GM12878 (cell line): ENCODE measurements around the gene ERC2. TPM values are rescaled to one million over a fixed set of nuclear protein-coding genes. Genes with fewer than 3 reads are reported as not detected.

ENCODE experiments used
- ATAC-seq: fragments of 200-7000 bp; cut with Tn5 transposase; 3 replicates; pipeline ENCODE4 v1.9.1; 2020; ENCODE audit warnings: mild to moderate bottlenecking, moderate library complexity
- BruUV-seq: library from RNA; stranded (reverse); fragments of 400-500 nt; replicated peaks from 2 replicates; lab custom pipeline; 2021; lab: Mats Ljungman, UMichigan
- CTCF ChIA-PET: fragments of 300-600 bp; sonication (Branson Sonifier 250); formaldehyde crosslinking; extraction: SDS; loops from one replicate; lab custom pipeline; 2021; ENCODE audit warnings: inconsistent platforms; lab: Yijun Ruan, JAX
- POLR2A ChIA-PET: fragments of 350-600 bp; formaldehyde crosslinking; extraction: SDS; loops from one replicate; lab custom pipeline; 2021; ENCODE audit warnings: inconsistent platforms; lab: Charles Lee
- RAD21 ChIA-PET: fragments of 300-600 bp; sonication (Branson Sonifier 250); formaldehyde crosslinking; loops from one replicate; lab custom pipeline; 2023; ENCODE audit warnings: antibody characterized with exemption; ENCODE audit not compliant: unreplicated experiment; lab: Charles Lee
- SMC1A ChIA-PET: fragments of 300-600 bp; sonication (Branson Sonifier 250); formaldehyde crosslinking; loops from one replicate; lab custom pipeline; 2023; ENCODE audit not compliant: unreplicated experiment, uncharacterized antibody; lab: Charles Lee
- DNase-seq: peaks from one replicate; pipeline ENCODE4 v3.0.0-alpha.2; 2011; ENCODE audit warnings: low read depth, low spot score
- FAIRE-seq: peaks from 3 replicates; lab custom pipeline; 2011; peaks lifted over from hg19 to GRCh38; lab: Jason Lieb, UNC
- H2AFZ ChIP-seq: 2 replicates; pipeline ENCODE4 v1.6.0; 2011; ENCODE audit warnings: low read depth, low read length, control low read depth; ENCODE audit not compliant: control insufficient read depth
- H3K27ac ChIP-seq: 2 replicates; pipeline ENCODE4 v1.5.1; 2011; ENCODE audit warnings: control low read depth; ENCODE audit not compliant: control insufficient read depth, insufficient read depth
- H3K27me3 ChIP-seq, 2 experiments: replicated peaks in 1 of 2; 2 replicates each; pipeline versions ENCODE4 v1.6.0 to v1.6.1; 2011; ENCODE audit warnings: low read length in 1 of 2; ENCODE audit not compliant: control insufficient read depth in 2 of 2, insufficient read depth in 2 of 2
- H3K36me3 ChIP-seq, 2 experiments: 2 replicates each; pipeline ENCODE4 v1.5.1; 2011; ENCODE audit warnings: low read length in 1 of 2; ENCODE audit not compliant: control insufficient read depth in 2 of 2, insufficient read depth in 2 of 2
- H3K4me1 ChIP-seq: 2 replicates; pipeline ENCODE4 v1.6.1; 2011; ENCODE audit warnings: mild to moderate bottlenecking, low read length, moderate library complexity, mixed read lengths; ENCODE audit not compliant: control insufficient read depth, insufficient read depth
- H3K4me2 ChIP-seq: 2 replicates; pipeline ENCODE4 v1.6.0; 2011; ENCODE audit warnings: control low read depth; ENCODE audit not compliant: control insufficient read depth, insufficient read depth
- H3K4me3 ChIP-seq: fragments of 200-600 bp; sonication (generic); 2 replicates; pipeline ENCODE4 v1.5.1; 2016
- H3K79me2 ChIP-seq: 2 replicates; pipeline ENCODE4 v1.6.0; 2011; ENCODE audit warnings: low read length; ENCODE audit not compliant: control insufficient read depth, insufficient read depth
- H3K9ac ChIP-seq: 2 replicates; pipeline ENCODE4 v1.8.0; 2011; ENCODE audit warnings: low read length, control low read depth, mixed read lengths; ENCODE audit not compliant: control insufficient read depth, insufficient read depth
- H3K9me3 ChIP-seq: replicated peaks from 3 replicates; pipeline ENCODE4 v1.5.1; 2011; ENCODE audit warnings: mild to moderate bottlenecking, low read length; ENCODE audit not compliant: control insufficient read depth, insufficient read depth
- H4K20me1 ChIP-seq: 2 replicates; pipeline ENCODE4 v1.6.0; 2011; ENCODE audit not compliant: control insufficient read depth, insufficient read depth
- BCL11A ChIP-seq: IDR thresholded peaks from 2 replicates; pipeline ENCODE4 v1.6.1; 2011; ENCODE audit warnings: low read depth, low read length
- CBFB ChIP-seq: IDR thresholded peaks from 2 replicates; pipeline ENCODE4 v1.6.1; 2016; ENCODE audit warnings: antibody characterized with exemption, low read depth
- CEBPB ChIP-seq, 2 experiments: fragments of 150-350 bp in 1 of 2; IDR thresholded peaks; 2 replicates each; pipeline ENCODE4 v1.6.1; 2012 to 2014; ENCODE audit warnings: low read depth in 2 of 2, low read length in 2 of 2, borderline replicate concordance in 1 of 2, inconsistent platforms in 1 of 2
- E2F4 ChIP-seq: IDR thresholded peaks from 2 replicates; pipeline ENCODE4 v1.6.1; 2012; ENCODE audit warnings: low read depth, low read length, improper control_type of control experiment
- HDGF ChIP-seq: fragments of 450-650 bp; IDR thresholded peaks from 2 replicates; pipeline ENCODE4 v1.6.1; 2016; ENCODE audit warnings: antibody characterized with exemption
- IRF4 ChIP-seq: IDR thresholded peaks from 2 replicates; pipeline ENCODE4 v1.6.1; 2011; ENCODE audit warnings: low read depth, low read length
- KAT2A ChIP-seq: conservative IDR thresholded peaks from 2 replicates; pipeline ENCODE4 v1.6.1; 2011; ENCODE audit warnings: low read depth, low read length; ENCODE audit not compliant: control insufficient read depth
- NR2C1 ChIP-seq: fragments of 450-650 bp; IDR thresholded peaks from 2 replicates; pipeline ENCODE4 v1.6.1; 2017; ENCODE audit warnings: antibody characterized with exemption, mild to moderate bottlenecking, moderate library complexity
- RAD21 ChIP-seq: IDR thresholded peaks from 2 replicates; pipeline ENCODE4 v1.6.1; 2011; ENCODE audit warnings: mild to moderate bottlenecking, low read depth, low read length, moderate library complexity; ENCODE audit not compliant: insufficient read depth
- RBBP5 ChIP-seq: fragments of 200-600 bp; sonication (generic); conservative IDR thresholded peaks from 2 replicates; pipeline ENCODE4 v1.6.1; 2016
- RUNX3 ChIP-seq: IDR thresholded peaks from 2 replicates; pipeline ENCODE4 v1.6.1; 2012; ENCODE audit warnings: low read length, inconsistent platforms
- SIX5 ChIP-seq: IDR thresholded peaks from 2 replicates; pipeline ENCODE4 v1.6.1; 2011; ENCODE audit warnings: mild to moderate bottlenecking, low read depth, low read length, moderate library complexity; ENCODE audit not compliant: severe bottlenecking
- SMAD5 ChIP-seq: IDR thresholded peaks from 2 replicates; pipeline ENCODE4 v1.6.1; 2016; ENCODE audit warnings: antibody characterized with exemption, low read depth
- ZNF207 ChIP-seq: fragments of 450-650 bp; IDR thresholded peaks from 2 replicates; pipeline ENCODE4 v1.6.1; 2014; ENCODE audit warnings: antibody characterized with exemption, mild to moderate bottlenecking, borderline replicate concordance
- ZNF24 ChIP-seq: fragments of 450-650 bp; IDR thresholded peaks from 2 replicates; pipeline ENCODE4 v1.6.1; 2017; ENCODE audit warnings: antibody characterized with exemption, mild to moderate bottlenecking
- ZNF622 ChIP-seq: fragments of 450-650 bp; IDR thresholded peaks from 2 replicates; pipeline ENCODE4 v1.6.1; 2017; ENCODE audit warnings: mild to moderate bottlenecking, inconsistent platforms
- ZZZ3 ChIP-seq: IDR thresholded peaks from 2 replicates; pipeline ENCODE4 v1.6.1; 2011; ENCODE audit warnings: low read depth; ENCODE audit not compliant: control insufficient read depth, insufficient read length
- WGBS: methylation state at CpG from one replicate; pipeline ENCODE4 v1.1.6; 2016; ENCODE audit warnings: low lambda C conversion rate; ENCODE audit not compliant: insufficient replicate concordance, insufficient coverage; ENCODE audit errors: missing lambda C conversion rate; 5-methylcytosine and 5-hydroxymethylcytosine counted together
- in situ Hi-C: fragments of 300-500 bp; cut with MboI; formaldehyde crosslinking; loops from 9 replicates; pipeline ENCODE4 v1.14.3; 2018; ENCODE audit warnings: mixed read lengths
- intact Hi-C: fragments of 100-400 bp; cut with micrococcal nuclease; formaldehyde crosslinking; loops from one replicate; pipeline ENCODE4 v1.14.2; 2022; ENCODE audit not compliant: unreplicated experiment
- polyA plus RNA-seq, 11 experiments: library from polyadenylated mRNA; depleted of rRNA in 4 of 11; unstranded in 6 of 11; stranded (reverse) in 5 of 11; fragments of >200 nt; fragmentation: Nextera tagmentation in 4 of 11; fragmentation: Illumina TruSeq in 1 of 11; extraction: Ambion mirVana in 4 of 11; extraction: Trizol in 1 of 11; gene quantifications; 1 replicate in 1 of 11; 2 replicates in 10 of 11; pipeline versions ENCODE4 v1.2.1 to v1.2.3, GENCODE V29; 2011 to 2016; ENCODE audit warnings: inconsistent platforms in 2 of 11, missing spikeins in 2 of 11, low read depth in 1 of 11
- total RNA-seq, 4 experiments: library from RNA; depleted of rRNA in 3 of 4; stranded (reverse); fragments of >200 nt in 3 of 4; fragmentation: Illumina TruSeq in 1 of 4; extraction: Trizol in 1 of 4; gene quantifications; 2 replicates each; pipeline versions ENCODE4 v1.2.1 to v1.2.3, GENCODE V29; 2013 to 2021
- TF ChIP-seq, protein P1 (sequence below): fragments of 450-650 bp; IDR thresholded peaks from 2 replicates; pipeline ENCODE4 v1.6.1; 2017; ENCODE audit warnings: low read depth, mild to moderate bottlenecking, moderate library complexity
- TF ChIP-seq, protein P2 (sequence below): fragments of 450-650 bp; IDR thresholded peaks from 2 replicates; pipeline ENCODE4 v1.6.1; 2017; ENCODE audit warnings: mild to moderate bottlenecking, moderate library complexity

Gene ERC2
- total and polyA plus RNA-seq, 10 of the 15 experiments (the other 5 are each of a cell fraction or from before 2014, with no cell fraction given), result 0.06 to 1.4 (median 0.12) TPM; not detected in 3

DNA sequence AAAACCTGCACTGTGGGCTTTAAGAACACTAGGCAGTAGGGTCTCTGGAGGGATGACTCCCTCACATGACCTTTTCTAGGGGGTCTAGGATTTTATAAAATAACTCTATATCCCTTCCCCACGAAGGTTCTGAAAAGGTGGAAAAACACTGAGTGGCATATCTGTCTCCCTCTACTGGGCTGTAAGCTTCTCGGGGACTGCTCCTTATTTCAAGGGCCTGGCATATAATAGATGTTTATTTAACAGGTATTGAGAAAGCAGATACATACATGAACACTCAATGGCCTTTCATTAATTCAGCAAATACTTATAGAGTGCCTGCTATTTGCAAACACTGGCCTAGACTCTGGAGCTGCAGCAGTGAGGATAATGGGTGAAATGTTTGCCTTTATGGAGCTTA, 834.9 kb downstream of the ERC2 start:
- Histone ChIP-seq H3K4me3 (no peak overlapping the region), H3K79me2 (no peaks in the 10 kb centered on the region), H3K9ac (no peak overlapping the region), H3K4me1 (no peaks in the 10 kb centered on the region), H3K27ac (no peak overlapping the region), H3K36me3 (no peaks in the 10 kb centered on the region), H2AFZ (no peak overlapping the region), H4K20me1 (no peaks in the 10 kb centered on the region), H3K9me3 (no peaks in the 10 kb centered on the region), H3K27me3 (no peaks in the 10 kb centered on the region), H3K4me2 (no peak overlapping the region)
- POLR2A ChIA-PET, result no interaction called here
- DNase-seq (no peak), ATAC-seq (no peak), FAIRE-seq (no peak)
- BruUV-seq, result no TSS peak
- in situ Hi-C loops (no loop called here), intact Hi-C loops (loop anchor here (5.0 kb wide), 1 partner anchor 146 kb away; the partner anchor contains the start of gene WNT5A)
- SMC1A ChIA-PET, result interaction anchor here (1.2 to 1.5 kb wide), 2 partner anchors 21 to 26 kb away, joined by 5 to 6 read pairs; no protein-coding TSS in a partner anchor
- RAD21 ChIA-PET, result no interaction called here
- CTCF ChIA-PET, result interaction anchor here (1.1 kb wide), 1 partner anchor 11 kb away, joined by 4 read pairs; no protein-coding TSS in a partner anchor
- WGBS, result 26% methylated on average over 2 of the region's 2 CpGs
- TF ChIP-seq, protein P1, sequence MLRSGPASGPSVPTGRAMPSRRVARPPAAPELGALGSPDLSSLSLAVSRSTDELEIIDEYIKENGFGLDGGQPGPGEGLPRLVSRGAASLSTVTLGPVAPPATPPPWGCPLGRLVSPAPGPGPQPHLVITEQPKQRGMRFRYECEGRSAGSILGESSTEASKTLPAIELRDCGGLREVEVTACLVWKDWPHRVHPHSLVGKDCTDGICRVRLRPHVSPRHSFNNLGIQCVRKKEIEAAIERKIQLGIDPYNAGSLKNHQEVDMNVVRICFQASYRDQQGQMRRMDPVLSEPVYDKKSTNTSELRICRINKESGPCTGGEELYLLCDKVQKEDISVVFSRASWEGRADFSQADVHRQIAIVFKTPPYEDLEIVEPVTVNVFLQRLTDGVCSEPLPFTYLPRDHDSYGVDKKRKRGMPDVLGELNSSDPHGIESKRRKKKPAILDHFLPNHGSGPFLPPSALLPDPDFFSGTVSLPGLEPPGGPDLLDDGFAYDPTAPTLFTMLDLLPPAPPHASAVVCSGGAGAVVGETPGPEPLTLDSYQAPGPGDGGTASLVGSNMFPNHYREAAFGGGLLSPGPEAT, result no peak
- TF ChIP-seq NR2C1, result no peak
- TF ChIP-seq HDGF, result no peak
- no peak for TF ChIP-seq RBBP5
- TF ChIP-seq ZNF207, result no peak
- no peak for TF ChIP-seq E2F4
- no peak for TF ChIP-seq ZNF622
- TF ChIP-seq ZZZ3, result no peak
- no peak for TF ChIP-seq SMAD5
- TF ChIP-seq CEBPB (IDR thresholded peaks at IDR 0.05; ENCODE audit: borderline replicate concordance in 1 of 2, low read depth in 2 of 2, low read length in 2 of 2), result no peak
- TF ChIP-seq IRF4, result no peak
- TF ChIP-seq RAD21, result no peak
- no peak for TF ChIP-seq CBFB
- no peak for TF ChIP-seq RUNX3
- no peak for TF ChIP-seq SIX5
- no peak for TF ChIP-seq ZNF24
- TF ChIP-seq KAT2A, result no peak
- no peak for TF ChIP-seq BCL11A
- TF ChIP-seq, protein P2, sequence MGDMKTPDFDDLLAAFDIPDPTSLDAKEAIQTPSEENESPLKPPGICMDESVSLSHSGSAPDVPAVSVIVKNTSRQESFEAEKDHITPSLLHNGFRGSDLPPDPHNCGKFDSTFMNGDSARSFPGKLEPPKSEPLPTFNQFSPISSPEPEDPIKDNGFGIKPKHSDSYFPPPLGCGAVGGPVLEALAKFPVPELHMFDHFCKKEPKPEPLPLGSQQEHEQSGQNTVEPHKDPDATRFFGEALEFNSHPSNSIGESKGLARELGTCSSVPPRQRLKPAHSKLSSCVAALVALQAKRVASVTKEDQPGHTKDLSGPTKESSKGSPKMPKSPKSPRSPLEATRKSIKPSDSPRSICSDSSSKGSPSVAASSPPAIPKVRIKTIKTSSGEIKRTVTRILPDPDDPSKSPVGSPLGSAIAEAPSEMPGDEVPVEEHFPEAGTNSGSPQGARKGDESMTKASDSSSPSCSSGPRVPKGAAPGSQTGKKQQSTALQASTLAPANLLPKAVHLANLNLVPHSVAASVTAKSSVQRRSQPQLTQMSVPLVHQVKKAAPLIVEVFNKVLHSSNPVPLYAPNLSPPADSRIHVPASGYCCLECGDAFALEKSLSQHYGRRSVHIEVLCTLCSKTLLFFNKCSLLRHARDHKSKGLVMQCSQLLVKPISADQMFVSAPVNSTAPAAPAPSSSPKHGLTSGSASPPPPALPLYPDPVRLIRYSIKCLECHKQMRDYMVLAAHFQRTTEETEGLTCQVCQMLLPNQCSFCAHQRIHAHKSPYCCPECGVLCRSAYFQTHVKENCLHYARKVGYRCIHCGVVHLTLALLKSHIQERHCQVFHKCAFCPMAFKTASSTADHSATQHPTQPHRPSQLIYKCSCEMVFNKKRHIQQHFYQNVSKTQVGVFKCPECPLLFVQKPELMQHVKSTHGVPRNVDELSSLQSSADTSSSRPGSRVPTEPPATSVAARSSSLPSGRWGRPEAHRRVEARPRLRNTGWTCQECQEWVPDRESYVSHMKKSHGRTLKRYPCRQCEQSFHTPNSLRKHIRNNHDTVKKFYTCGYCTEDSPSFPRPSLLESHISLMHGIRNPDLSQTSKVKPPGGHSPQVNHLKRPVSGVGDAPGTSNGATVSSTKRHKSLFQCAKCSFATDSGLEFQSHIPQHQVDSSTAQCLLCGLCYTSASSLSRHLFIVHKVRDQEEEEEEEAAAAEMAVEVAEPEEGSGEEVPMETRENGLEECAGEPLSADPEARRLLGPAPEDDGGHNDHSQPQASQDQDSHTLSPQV, result no peak
